Gastroesophageal sphincter (tissue), 3 donors: ENCODE data around the gene PCED1B.

Source experiments
- POLR2A ChIP-seq, 2 donors: fragments of 450-650 bp; IDR thresholded peaks; one replicate each; pipeline ENCODE4 v1.6.1; 2017; ENCODE audit warnings: antibody characterized with exemption in 2 of 2, mild to moderate bottlenecking in 2 of 2, moderate library complexity in 1 of 2
- POLR2AphosphoS5 ChIP-seq: sonication (generic); formaldehyde crosslinking; IDR thresholded peaks from one replicate; pipeline ENCODE4 v1.6.1; 2017; ENCODE audit warnings: antibody characterized with exemption
- TF ChIP-seq, protein P1 (sequence below), 4 experiments: fragments of 200-600 bp in 2 of 4; fragments of 450-650 bp in 2 of 4; sonication (generic) in 1 of 4; IDR thresholded peaks; one replicate each; pipeline ENCODE4 v1.5.1; 2017 to 2019; ENCODE audit warnings: antibody characterized with exemption in 4 of 4, mild to moderate bottlenecking in 2 of 4, moderate library complexity in 2 of 4

DNA sequence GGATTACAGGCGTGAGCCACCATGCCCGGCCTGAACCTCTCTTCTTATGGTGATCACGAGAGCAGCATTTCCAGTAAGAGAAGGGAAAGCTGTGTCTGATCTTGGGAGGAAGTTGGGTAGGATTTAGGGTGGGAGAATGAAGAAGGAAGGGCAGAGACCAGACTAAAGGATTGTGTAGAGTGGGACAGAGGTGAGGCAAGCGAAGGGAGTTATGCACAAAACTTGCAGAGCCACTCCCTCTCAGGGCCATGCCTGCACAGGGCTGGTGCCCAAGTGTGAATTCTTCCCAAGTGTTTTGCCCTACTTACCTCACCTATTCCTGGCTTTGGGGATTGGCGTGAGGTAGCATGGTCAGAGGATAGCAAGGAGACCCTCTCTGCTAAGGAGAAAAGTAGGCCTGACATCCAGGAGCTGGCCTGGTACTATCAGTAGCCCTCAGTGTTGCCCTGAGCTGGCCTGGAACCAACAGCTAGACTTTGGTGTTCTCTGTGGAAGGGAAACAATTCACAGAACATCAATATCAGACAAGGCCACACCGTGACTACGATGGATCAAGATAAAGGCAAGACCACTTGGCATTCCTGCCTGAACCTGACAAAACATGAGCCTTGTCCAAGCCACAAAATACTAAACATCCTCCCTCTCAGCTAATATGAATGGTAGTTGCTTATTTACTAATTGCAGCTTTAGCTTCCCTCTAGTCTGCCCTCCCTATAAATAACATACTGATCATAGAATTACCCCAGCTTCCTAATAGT lies 201.3 kb downstream of the PCED1B start:
- TF ChIP-seq, protein P1, sequence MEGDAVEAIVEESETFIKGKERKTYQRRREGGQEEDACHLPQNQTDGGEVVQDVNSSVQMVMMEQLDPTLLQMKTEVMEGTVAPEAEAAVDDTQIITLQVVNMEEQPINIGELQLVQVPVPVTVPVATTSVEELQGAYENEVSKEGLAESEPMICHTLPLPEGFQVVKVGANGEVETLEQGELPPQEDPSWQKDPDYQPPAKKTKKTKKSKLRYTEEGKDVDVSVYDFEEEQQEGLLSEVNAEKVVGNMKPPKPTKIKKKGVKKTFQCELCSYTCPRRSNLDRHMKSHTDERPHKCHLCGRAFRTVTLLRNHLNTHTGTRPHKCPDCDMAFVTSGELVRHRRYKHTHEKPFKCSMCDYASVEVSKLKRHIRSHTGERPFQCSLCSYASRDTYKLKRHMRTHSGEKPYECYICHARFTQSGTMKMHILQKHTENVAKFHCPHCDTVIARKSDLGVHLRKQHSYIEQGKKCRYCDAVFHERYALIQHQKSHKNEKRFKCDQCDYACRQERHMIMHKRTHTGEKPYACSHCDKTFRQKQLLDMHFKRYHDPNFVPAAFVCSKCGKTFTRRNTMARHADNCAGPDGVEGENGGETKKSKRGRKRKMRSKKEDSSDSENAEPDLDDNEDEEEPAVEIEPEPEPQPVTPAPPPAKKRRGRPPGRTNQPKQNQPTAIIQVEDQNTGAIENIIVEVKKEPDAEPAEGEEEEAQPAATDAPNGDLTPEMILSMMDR (IDR thresholded peaks at IDR 0.05): no peak
- TF ChIP-seq POLR2A (IDR thresholded peaks at IDR 0.05): no peak
- TF ChIP-seq POLR2AphosphoS5: no peak
